Astrocyte of the cerebellum (primary cell): ENCODE results near the gene PGAM4.
"Not testable (repeated sequence)": the region's sequence is repeated elsewhere in the genome, so short reads cannot be mapped to it uniquely, and the experiment has no call there.

ENCODE experiments used
- DNase-seq: peaks from one replicate; pipeline ENCODE4 v3.0.0-alpha.2; 2011; ENCODE audit warnings: low read depth
- H3K4me3 ChIP-seq: 2 replicates; pipeline ENCODE4 v1.5.1; 2011; ENCODE audit warnings: mild to moderate bottlenecking, low read depth, low read length, moderate library complexity
- in situ Hi-C: cut with HindIII; loops from 2 replicates; pipeline ENCODE4 v1.10.0; 2017; ENCODE audit warnings: low sequenced_read_pairs
- TF ChIP-seq, protein P1 (sequence below): IDR thresholded peaks from 2 replicates; pipeline ENCODE4 v1.5.1; 2012; ENCODE audit warnings: low read length, low read depth, moderate library complexity, mild to moderate bottlenecking; ENCODE audit errors: missing control alignments

Gene PGAM4

GRCh38 chrX:77936299-77936698 lies 33.1 kb downstream of the PGAM4 start:
- TF ChIP-seq, protein P1, sequence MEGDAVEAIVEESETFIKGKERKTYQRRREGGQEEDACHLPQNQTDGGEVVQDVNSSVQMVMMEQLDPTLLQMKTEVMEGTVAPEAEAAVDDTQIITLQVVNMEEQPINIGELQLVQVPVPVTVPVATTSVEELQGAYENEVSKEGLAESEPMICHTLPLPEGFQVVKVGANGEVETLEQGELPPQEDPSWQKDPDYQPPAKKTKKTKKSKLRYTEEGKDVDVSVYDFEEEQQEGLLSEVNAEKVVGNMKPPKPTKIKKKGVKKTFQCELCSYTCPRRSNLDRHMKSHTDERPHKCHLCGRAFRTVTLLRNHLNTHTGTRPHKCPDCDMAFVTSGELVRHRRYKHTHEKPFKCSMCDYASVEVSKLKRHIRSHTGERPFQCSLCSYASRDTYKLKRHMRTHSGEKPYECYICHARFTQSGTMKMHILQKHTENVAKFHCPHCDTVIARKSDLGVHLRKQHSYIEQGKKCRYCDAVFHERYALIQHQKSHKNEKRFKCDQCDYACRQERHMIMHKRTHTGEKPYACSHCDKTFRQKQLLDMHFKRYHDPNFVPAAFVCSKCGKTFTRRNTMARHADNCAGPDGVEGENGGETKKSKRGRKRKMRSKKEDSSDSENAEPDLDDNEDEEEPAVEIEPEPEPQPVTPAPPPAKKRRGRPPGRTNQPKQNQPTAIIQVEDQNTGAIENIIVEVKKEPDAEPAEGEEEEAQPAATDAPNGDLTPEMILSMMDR: no peak
- DNase-seq: no peak
- no peak overlapping the region for H3K4me3 ChIP-seq
- in situ Hi-C loops: no loop called here

- TF ChIP-seq, protein P1: no peak
- H3K4me3 ChIP-seq: no peak overlapping the region
- DNase-seq: no peak
- in situ Hi-C loops: no loop called here
These were observed 33.6 kb downstream of the PGAM4 start for GRCh38 chrX:77935886-77936285.

DNA sequence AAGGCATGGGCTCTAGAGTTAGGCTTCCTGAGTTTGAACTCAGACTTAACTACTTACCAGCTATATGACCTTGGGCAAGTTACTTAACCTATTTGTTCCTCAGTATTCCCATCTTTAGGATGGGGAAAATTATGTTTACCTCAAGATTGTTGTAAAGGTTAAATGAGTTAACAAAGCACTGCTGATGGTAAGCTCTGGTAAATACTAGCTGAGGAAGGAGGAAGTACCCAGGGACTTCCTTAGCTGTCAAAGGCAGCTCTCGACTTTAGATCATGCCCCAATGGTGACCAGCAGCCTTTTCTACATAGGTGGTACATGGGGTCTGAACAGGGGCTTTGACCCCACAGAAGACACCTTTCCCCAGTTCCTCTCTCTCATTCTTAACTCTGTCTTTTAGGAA lies 38.9 kb downstream of the PGAM4 start:
- in situ Hi-C loops: no loop called here
- TF ChIP-seq, protein P1: no peak

GRCh38 chrX:77925764-77926163 lies 43.7 kb downstream of the PGAM4 start:
- DNase-seq: no peak
- in situ Hi-C loops: no loop called here
- TF ChIP-seq, protein P1: no peak
- no peak overlapping the region for H3K4me3 ChIP-seq

More for the DNA sequence above, 38.9 kb downstream of the PGAM4 start:
- DNase-seq: no peak
- H3K4me3 ChIP-seq: no peak overlapping the region

- in situ Hi-C loops: no loop called here
- H3K4me3 ChIP-seq: no peak overlapping the region
- TF ChIP-seq, protein P1: no peak
- no peak for DNase-seq
These were observed 45.0 kb downstream of the PGAM4 start for GRCh38 chrX:77924320-77924859.

DNA sequence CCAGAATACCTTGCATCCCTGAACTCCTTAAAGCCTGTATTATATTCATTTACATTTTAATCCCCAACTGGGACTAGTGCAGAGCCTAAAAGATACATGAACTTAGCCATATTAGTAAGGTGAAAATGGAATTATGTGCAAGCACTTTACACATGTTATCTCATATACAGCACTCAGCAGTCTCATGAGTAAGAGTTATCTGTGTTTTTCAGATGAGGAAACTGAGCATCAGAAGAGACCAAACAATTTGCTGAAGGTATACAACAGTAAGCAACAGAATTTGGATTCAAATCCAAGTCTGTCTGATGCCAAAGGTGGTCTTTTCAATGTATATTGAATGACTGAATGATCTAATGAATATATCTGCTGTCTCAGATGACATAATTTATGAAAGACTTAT lies 46.7 kb downstream of the PGAM4 start:
- in situ Hi-C loops: no loop called here

GRCh38 chrX:77919370-77919769 lies 50.1 kb downstream of the PGAM4 start:
- DNase-seq, H3K4me3 ChIP-seq, in situ Hi-C loops: not testable (repeated sequence)

More for the DNA sequence above, 46.7 kb downstream of the PGAM4 start:
- DNase-seq: no peak
- H3K4me3 ChIP-seq: no peak overlapping the region
- TF ChIP-seq, protein P1: no peak
